ENCODE results near the gene KNSTRN.
A peak's percentile ranks its signal among the peaks of the same experiment; 100 is the strongest.

The KNSTRN gene

GRCh38 chr15:40441565-40442531 lies 59.3 kb downstream of the KNSTRN start:
- Histone ChIP-seq H3K27ac (ENCODE audit: low read length) (no peak overlapping the region), H3K4me2 (ENCODE audit: low read depth, low read length) (peak overlapping the region; percentile 78)

GRCh38 chr15:40443255-40443654 lies 60.7 kb downstream of the KNSTRN start:
- H3K79me2 ChIP-seq (ENCODE audit: low read length), result peaks cover 62% of the 10 kb centered on the region
- no peak overlapping the region for H2AFZ ChIP-seq (ENCODE audit: low read length)
- no peaks in the 10 kb centered on the region for H3K9me2 ChIP-seq (replicated peaks; ENCODE audit: insufficient read depth, low read length)
- H3F3A ChIP-seq (ENCODE audit: insufficient read depth, low read length), result peaks cover 16% of the 10 kb centered on the region
- 0 out of 2 replicates have a peak, but pooled peaks cover 5% of the 10 kb centered on the region for H4K20me1 ChIP-seq (ENCODE audit: insufficient read depth, low read length)
- no peak overlapping the region for H3K9ac ChIP-seq (ENCODE audit: low read length)
- H3K27me3 ChIP-seq (replicated peaks; ENCODE audit: insufficient read depth, low read length), result peaks cover 11% of the 10 kb centered on the region
- no peaks in the 10 kb centered on the region for H3K36me3 ChIP-seq (replicated peaks; ENCODE audit: insufficient read depth, low read length)
- H3K4me2 ChIP-seq (ENCODE audit: low read depth, low read length), result no peak overlapping the region
- DNase-seq, result no peak
- H3K4me1 ChIP-seq (ENCODE audit: low read length), result no peaks in the 10 kb centered on the region
- H3K4me3 ChIP-seq (ENCODE audit: low read length), result no peak overlapping the region
- no peak for TF ChIP-seq EZH2phosphoT487 (IDR thresholded peaks at IDR 0.05; ENCODE audit: low read length)
- TF ChIP-seq CTCF (IDR thresholded peaks at IDR 0.05; ENCODE audit: low read length), result no peak
- TF ChIP-seq EZH2 (optimal IDR thresholded peaks at IDR 0.05; ENCODE audit: low read depth, low read length), result no peak
- H3K9me3 ChIP-seq (replicated peaks; ENCODE audit: insufficient read depth, low read length), result no peaks in the 10 kb centered on the region
- no peak overlapping the region for H3K27ac ChIP-seq (ENCODE audit: low read length)

More at GRCh38 chr15:40441565-40442531, 59.3 kb downstream of the KNSTRN start:
- H3K36me3 ChIP-seq (replicated peaks; ENCODE audit: insufficient read depth, low read length), result no peaks in the 10 kb centered on the region
- TF ChIP-seq EZH2 (optimal IDR thresholded peaks at IDR 0.05; ENCODE audit: low read depth, low read length), result no peak
- 0 out of 2 replicates have a peak, but pooled peaks have one; percentile 4 for TF ChIP-seq CTCF (IDR thresholded peaks at IDR 0.05; ENCODE audit: low read length)
- H3K4me1 ChIP-seq (ENCODE audit: low read length), result no peaks in the 10 kb centered on the region
- no peak overlapping the region for H2AFZ ChIP-seq (ENCODE audit: low read length)
- H3K9ac ChIP-seq (ENCODE audit: low read length), result peak overlapping the region; percentile 55; the same call in 1 of the 2 replicates
- DNase-seq, result no peak
- no peaks in the 10 kb centered on the region for H3K9me2 ChIP-seq (replicated peaks; ENCODE audit: insufficient read depth, low read length)
- peaks cover 16% of the 10 kb centered on the region for H3F3A ChIP-seq (ENCODE audit: insufficient read depth, low read length)
- no peaks in the 10 kb centered on the region for H3K9me3 ChIP-seq (replicated peaks; ENCODE audit: insufficient read depth, low read length)
- peak overlapping the region; percentile 77 for H3K4me3 ChIP-seq (ENCODE audit: low read length)
- 0 out of 2 replicates have a peak, but pooled peaks cover 5% of the 10 kb centered on the region for H4K20me1 ChIP-seq (ENCODE audit: insufficient read depth, low read length)
- H3K79me2 ChIP-seq (ENCODE audit: low read length), result peaks cover 52% of the 10 kb centered on the region
- peaks cover 25% of the 10 kb centered on the region for H3K27me3 ChIP-seq (replicated peaks; ENCODE audit: insufficient read depth, low read length)

- Histone ChIP-seq H3K4me1 (ENCODE audit: low read length) (no peaks in the 10 kb centered on the region), H3K27ac (ENCODE audit: low read length) (no peak overlapping the region), H3K27me3 (replicated peaks; ENCODE audit: insufficient read depth, low read length) (peaks cover 5% of the 10 kb centered on the region), H3K9me3 (replicated peaks; ENCODE audit: insufficient read depth, low read length) (no peaks in the 10 kb centered on the region), H4K20me1 (ENCODE audit: insufficient read depth, low read length) (0 out of 2 replicates have a peak, but pooled peaks cover 5% of the 10 kb centered on the region), H3K79me2 (ENCODE audit: low read length) (peaks cover 68% of the 10 kb centered on the region), H3F3A (ENCODE audit: insufficient read depth, low read length) (peaks cover 16% of the 10 kb centered on the region), H3K4me2 (ENCODE audit: low read depth, low read length) (no peak overlapping the region), H3K4me3 (ENCODE audit: low read length) (no peak overlapping the region), H3K36me3 (replicated peaks; ENCODE audit: insufficient read depth, low read length) (no peaks in the 10 kb centered on the region), H2AFZ (ENCODE audit: low read length) (no peak overlapping the region), H3K9me2 (replicated peaks; ENCODE audit: insufficient read depth, low read length) (no peaks in the 10 kb centered on the region), H3K9ac (ENCODE audit: low read length) (no peak overlapping the region)
- DNase-seq, result no peak
- no peak for TF ChIP-seq EZH2phosphoT487 (IDR thresholded peaks at IDR 0.05; ENCODE audit: low read length)
- no peak for TF ChIP-seq EZH2 (optimal IDR thresholded peaks at IDR 0.05; ENCODE audit: low read depth, low read length)
- no peak for TF ChIP-seq CTCF (IDR thresholded peaks at IDR 0.05; ENCODE audit: low read length)
Measured at GRCh38 chr15:40443846-40444245, 61.3 kb downstream of the KNSTRN start.

Measured in MM.1S (cell line).